ENCODE measurements around the gene FAM50B.
A peak's percentile ranks its signal among the peaks of the same experiment; 100 is the strongest.

Gene FAM50B

GRCh38 chr6:3808199-3808598, 41.0 kb upstream of the FAM50B start:
- Histone ChIP-seq H3K27me3 (ENCODE audit: insufficient read depth, low read length) (no peaks in the 10 kb centered on the region), H3K4ac (ENCODE audit: low read depth, low read length) (no peak overlapping the region), H2AK5ac (ENCODE audit: low read length) (no peak overlapping the region), H3K9ac (ENCODE audit: low read length) (no peak overlapping the region), H3K27ac (ENCODE audit: low read depth, low read length) (no peak overlapping the region), H3K36me3 (ENCODE audit: control insufficient read depth in 1 of 2, insufficient read depth in 2 of 2, low read length in 2 of 2) (no peaks in the 10 kb centered on the region), H2BK12ac (ENCODE audit: low read length) (no peak overlapping the region), H3K4me1 (ENCODE audit: control insufficient read depth in 1 of 2, insufficient read depth in 2 of 2, low read length in 2 of 2) (peaks cover 20 to 21% of the 10 kb centered on the region in 2 experiments), H3K18ac (ENCODE audit: low read length) (no peak overlapping the region), H3K9me3 (ENCODE audit: insufficient read depth, low read depth, low read length) (no peaks in the 10 kb centered on the region), H4K12ac (ENCODE audit: low read depth, low read length) (no peak overlapping the region), H2AFZ (ENCODE audit: insufficient read depth, low read length, poor library complexity) (no peak overlapping the region), H3K79me1 (ENCODE audit: low read length) (peaks cover 15% of the 10 kb centered on the region), H4K91ac (ENCODE audit: low read depth, low read length) (no peak overlapping the region), H2BK5ac (ENCODE audit: low read depth, low read length, poor library complexity) (no peak overlapping the region), H3K14ac (ENCODE audit: low read length) (no peak overlapping the region), H2BK120ac (ENCODE audit: insufficient read depth, low read length, poor library complexity) (no peak overlapping the region), H4K8ac (ENCODE audit: low read depth, low read length) (no peak overlapping the region), H3K79me2 (ENCODE audit: control insufficient read depth, insufficient read depth, low read length, poor library complexity) (peaks cover 2% of the 10 kb centered on the region), H3K23ac (ENCODE audit: low read length) (no peak overlapping the region), H3K4me2 (ENCODE audit: low read length) (no peak overlapping the region), H3K4me3 (ENCODE audit: low read depth, low read length) (no peak overlapping the region)
- DNase-seq: peak; percentile 55 to 61
- no CpG with 5 or more reads among the region's 3 CpGs for WGBS (ENCODE audit: extremely low coverage, insufficient coverage, insufficient read length)

GRCh38 chr6:3808759-3809514, 40.2 kb upstream of the FAM50B start:
- Histone ChIP-seq H3K14ac (ENCODE audit: low read length) (no peak overlapping the region), H3K4ac (ENCODE audit: low read depth, low read length) (no peak overlapping the region), H3K79me1 (ENCODE audit: low read length) (peaks cover 12% of the 10 kb centered on the region), H4K91ac (ENCODE audit: low read depth, low read length) (no peak overlapping the region), H3K23ac (ENCODE audit: low read length) (no peak overlapping the region), H3K36me3 (ENCODE audit: control insufficient read depth in 1 of 2, insufficient read depth in 2 of 2, low read length in 2 of 2) (no peaks in the 10 kb centered on the region), H3K79me2 (ENCODE audit: control insufficient read depth, insufficient read depth, low read length, poor library complexity) (peaks cover 3% of the 10 kb centered on the region), H2AK5ac (ENCODE audit: low read length) (peak overlapping the region; percentile 13), H2BK120ac (ENCODE audit: insufficient read depth, low read length, poor library complexity) (no peak overlapping the region), H3K9ac (ENCODE audit: low read length) (no peak overlapping the region), H2AFZ (ENCODE audit: insufficient read depth, low read length, poor library complexity) (peak overlapping the region; percentile 11), H2BK12ac (ENCODE audit: low read length) (peak overlapping the region; percentile 19), H4K8ac (ENCODE audit: low read depth, low read length) (peak overlapping the region; percentile 35), H3K9me3 (ENCODE audit: insufficient read depth, low read depth, low read length) (no peaks in the 10 kb centered on the region), H3K4me3 (ENCODE audit: low read depth, low read length) (no peak overlapping the region), H3K4me1 (ENCODE audit: control insufficient read depth in 1 of 2, insufficient read depth in 2 of 2, low read length in 2 of 2) (peaks cover 18 to 20% of the 10 kb centered on the region in 2 experiments), H2BK5ac (ENCODE audit: low read depth, low read length, poor library complexity) (no peak overlapping the region), H4K12ac (ENCODE audit: low read depth, low read length) (no peak overlapping the region), H3K27ac (ENCODE audit: low read depth, low read length) (no peak overlapping the region), H3K27me3 (ENCODE audit: insufficient read depth, low read length) (no peaks in the 10 kb centered on the region), H3K18ac (ENCODE audit: low read length) (no peak overlapping the region), H3K4me2 (ENCODE audit: low read length) (no peak overlapping the region)
- DNase-seq: peak; percentile 89 to 93
- WGBS (ENCODE audit: extremely low coverage, insufficient coverage, insufficient read length): no CpG with 5 or more reads among the region's 7 CpGs

- Histone ChIP-seq H3K14ac (ENCODE audit: low read length) (no peak overlapping the region), H4K8ac (ENCODE audit: low read depth, low read length) (no peak overlapping the region), H2BK120ac (ENCODE audit: insufficient read depth, low read length, poor library complexity) (no peak overlapping the region), H3K27ac (ENCODE audit: low read depth, low read length) (no peak overlapping the region), H3K79me2 (ENCODE audit: control insufficient read depth, insufficient read depth, low read length, poor library complexity) (peaks cover 2% of the 10 kb centered on the region), H3K9me3 (ENCODE audit: insufficient read depth, low read depth, low read length) (no peaks in the 10 kb centered on the region), H2AFZ (ENCODE audit: insufficient read depth, low read length, poor library complexity) (no peak overlapping the region), H3K23ac (ENCODE audit: low read length) (no peak overlapping the region), H3K4me2 (ENCODE audit: low read length) (no peak overlapping the region), H2BK12ac (ENCODE audit: low read length) (no peak overlapping the region), H3K9ac (ENCODE audit: low read length) (no peak overlapping the region), H3K18ac (ENCODE audit: low read length) (no peak overlapping the region), H4K91ac (ENCODE audit: low read depth, low read length) (no peak overlapping the region), H3K27me3 (ENCODE audit: insufficient read depth, low read length) (no peaks in the 10 kb centered on the region), H4K12ac (ENCODE audit: low read depth, low read length) (no peak overlapping the region), H3K4me1 (ENCODE audit: control insufficient read depth in 1 of 2, insufficient read depth in 2 of 2, low read length in 2 of 2) (peaks cover 18 to 20% of the 10 kb centered on the region in 2 experiments), H2BK5ac (ENCODE audit: low read depth, low read length, poor library complexity) (no peak overlapping the region), H2AK5ac (ENCODE audit: low read length) (no peak overlapping the region), H3K4me3 (ENCODE audit: low read depth, low read length) (no peak overlapping the region), H3K36me3 (ENCODE audit: control insufficient read depth in 1 of 2, insufficient read depth in 2 of 2, low read length in 2 of 2) (no peaks in the 10 kb centered on the region), H3K79me1 (ENCODE audit: low read length) (peaks cover 10% of the 10 kb centered on the region), H3K4ac (ENCODE audit: low read depth, low read length) (no peak overlapping the region)
- WGBS (ENCODE audit: extremely low coverage, insufficient coverage, insufficient read length): no CpG with 5 or more reads among the region's 1 CpG
- DNase-seq: no peak
Observed at GRCh38 chr6:3809515-3809891, 39.7 kb upstream of the FAM50B start.

- H3K79me2 ChIP-seq (ENCODE audit: control insufficient read depth, insufficient read depth, low read length, poor library complexity): peaks cover 2% of the 10 kb centered on the region
- no peak overlapping the region for H2AFZ ChIP-seq (ENCODE audit: insufficient read depth, low read length, poor library complexity)
- H4K91ac ChIP-seq (ENCODE audit: low read depth, low read length): peak overlapping the region; percentile 45
- H3K9ac ChIP-seq (ENCODE audit: low read length): no peak overlapping the region
- no peak overlapping the region for H3K4me3 ChIP-seq (ENCODE audit: low read depth, low read length)
- H3K23ac ChIP-seq (ENCODE audit: low read length): no peak overlapping the region
- no peak overlapping the region for H3K18ac ChIP-seq (ENCODE audit: low read length)
- H2BK120ac ChIP-seq (ENCODE audit: insufficient read depth, low read length, poor library complexity): peak overlapping the region; percentile 4
- peaks cover 18 to 20% of the 10 kb centered on the region in 2 experiments for H3K4me1 ChIP-seq (ENCODE audit: control insufficient read depth in 1 of 2, insufficient read depth in 2 of 2, low read length in 2 of 2)
- no peak overlapping the region for H2BK5ac ChIP-seq (ENCODE audit: low read depth, low read length, poor library complexity)
- H2AK5ac ChIP-seq (ENCODE audit: low read length): peak overlapping the region; percentile 42
- no peak overlapping the region for H3K27ac ChIP-seq (ENCODE audit: low read depth, low read length)
- peaks cover 11% of the 10 kb centered on the region for H3K79me1 ChIP-seq (ENCODE audit: low read length)
- H3K4me2 ChIP-seq (ENCODE audit: low read length): no peak overlapping the region
- H4K8ac ChIP-seq (ENCODE audit: low read depth, low read length): no peak overlapping the region
- DNase-seq: no peak
- peak overlapping the region; percentile 55 for H2BK12ac ChIP-seq (ENCODE audit: low read length)
- no peak overlapping the region for H3K4ac ChIP-seq (ENCODE audit: low read depth, low read length)
- H3K9me3 ChIP-seq (ENCODE audit: insufficient read depth, low read depth, low read length): no peaks in the 10 kb centered on the region
- H3K36me3 ChIP-seq (ENCODE audit: control insufficient read depth in 1 of 2, insufficient read depth in 2 of 2, low read length in 2 of 2): no peaks in the 10 kb centered on the region
- H4K12ac ChIP-seq (ENCODE audit: low read depth, low read length): no peak overlapping the region
- no CpG with 5 or more reads among the region's 9 CpGs for WGBS (ENCODE audit: extremely low coverage, insufficient coverage, insufficient read length)
- H3K27me3 ChIP-seq (ENCODE audit: insufficient read depth, low read length): no peaks in the 10 kb centered on the region
- peak overlapping the region; percentile 35 for H3K14ac ChIP-seq (ENCODE audit: low read length)
Observed at GRCh38 chr6:3809982-3810381, 39.2 kb upstream of the FAM50B start.

Measured in trophoblast cell (in vitro differentiated cells and primary cell).